SK-N-SH (cell line): ENCODE measurements around the gene SLC15A1. TPM values are rescaled to one million over a fixed set of nuclear protein-coding genes. Genes with fewer than 3 reads are reported as not detected.

Experiments used
- CTCF ChIA-PET: fragments of 300-600, 350-600 bp; formaldehyde crosslinking; extraction: SDS; loops from one replicate; lab custom pipeline; 2021; lab: Yijun Ruan, JAX
- POLR2A ChIA-PET: fragments of 350-600 bp; sonication (Branson Sonifier 250); formaldehyde crosslinking; extraction: SDS; loops from one replicate; lab custom pipeline; 2020; ENCODE audit warnings: antibody characterized with exemption, inconsistent platforms; lab: Yijun Ruan, JAX
- DNase-seq: peaks from one replicate; pipeline ENCODE4 v3.0.0; 2012
- H2AFZ ChIP-seq: fragments of 200-600 bp; sonication (generic); 2 replicates; pipeline ENCODE4 v1.8.1; 2016; ENCODE audit warnings: antibody characterized with exemption, mild to moderate bottlenecking, low read depth
- H3F3A ChIP-seq: fragments of 200-600 bp; sonication (generic); replicated peaks from 2 replicates; pipeline ENCODE3; 2016; ENCODE audit warnings: antibody characterized with exemption, mild to moderate bottlenecking; ENCODE audit not compliant: insufficient read depth
- H3K27ac ChIP-seq, 2 experiments: fragments of 200-500 bp in 1 of 2; fragments of 200-600 bp in 1 of 2; sonication (Bioruptor generic) in 1 of 2; sonication (generic), shearing (Covaris generic) in 1 of 2; 2 replicates each; pipeline versions ENCODE4 v1.5.1 to v1.6.1; 2014 to 2016; ENCODE audit warnings: low read depth in 2 of 2, inconsistent platforms in 1 of 2, low read length in 1 of 2, mild to moderate bottlenecking in 1 of 2, mixed read lengths in 1 of 2
- H3K27me3 ChIP-seq: fragments of 200-600 bp; sonication (generic), shearing (Covaris generic); 2 replicates; pipeline ENCODE4 v1.6.1; 2016; ENCODE audit warnings: mixed run types; ENCODE audit not compliant: insufficient read depth
- H3K36me3 ChIP-seq, 2 experiments: fragments of 200-500 bp in 1 of 2; fragments of 200-600 bp in 1 of 2; sonication (Bioruptor generic) in 1 of 2; sonication (generic) in 1 of 2; replicated peaks in 1 of 2; 2 replicates each; pipeline versions ENCODE3 to v1.5.1; 2014 to 2016; ENCODE audit warnings: low read length in 1 of 2, mild to moderate bottlenecking in 1 of 2; ENCODE audit not compliant: insufficient read depth in 2 of 2, control insufficient read depth in 1 of 2
- H3K4me1 ChIP-seq, 2 experiments: fragments of 200-500 bp in 1 of 2; fragments of 200-600 bp in 1 of 2; sonication (Bioruptor generic) in 1 of 2; sonication (generic), shearing (Covaris generic) in 1 of 2; 2 replicates each; pipeline versions ENCODE4 v1.5.1 to v1.6.1; 2014 to 2016; ENCODE audit warnings: low read depth in 1 of 2, low read length in 1 of 2, mixed run types in 1 of 2; ENCODE audit not compliant: insufficient read depth in 2 of 2, control insufficient read depth in 1 of 2
- H3K4me2 ChIP-seq: fragments of 200-600 bp; sonication (generic), shearing (Covaris generic); 2 replicates; pipeline ENCODE4 v1.6.1; 2017; ENCODE audit warnings: mixed run types
- H3K4me3 ChIP-seq, 2 experiments: fragments of 200-500 bp in 1 of 2; fragments of 200-600 bp in 1 of 2; sonication (Bioruptor generic) in 1 of 2; sonication (generic), shearing (Covaris generic) in 1 of 2; 2 replicates each; pipeline versions ENCODE4 v1.5.1 to v1.8.1; 2014 to 2016; ENCODE audit warnings: low read depth in 2 of 2, inconsistent platforms in 1 of 2, low read length in 1 of 2, mild to moderate bottlenecking in 1 of 2, mixed read lengths in 1 of 2, moderate library complexity in 1 of 2
- H3K79me2 ChIP-seq: fragments of 200-600 bp; sonication (generic); 2 replicates; pipeline ENCODE4 v1.8.1; 2017; ENCODE audit warnings: mild to moderate bottlenecking; ENCODE audit not compliant: insufficient read depth
- H3K9ac ChIP-seq: fragments of 200-600 bp; sonication (generic); 2 replicates; pipeline ENCODE4 v1.6.1; 2017; ENCODE audit warnings: mixed run types
- H3K9me2 ChIP-seq: fragments of 200-600 bp; sonication (generic); 2 replicates; pipeline ENCODE4 v1.6.1; 2017; ENCODE audit warnings: mixed run types
- H3K9me3 ChIP-seq: fragments of 200-600 bp; sonication (generic); 2 replicates; pipeline ENCODE4 v1.6.1; 2017; ENCODE audit warnings: mixed run types, mild to moderate bottlenecking, moderate library complexity
- H4K20me1 ChIP-seq: fragments of 200-600 bp; sonication (generic); 2 replicates; pipeline ENCODE4 v1.6.1; 2017; ENCODE audit warnings: mild to moderate bottlenecking, mixed run types; ENCODE audit not compliant: insufficient read depth
- CHD2 ChIP-seq: fragments of 150-350 bp; IDR thresholded peaks from 2 replicates; pipeline ENCODE4 v1.6.1; 2018; ENCODE audit warnings: low read length; ENCODE audit not compliant: partially characterized antibody
- EP300 ChIP-seq, 2 experiments: IDR thresholded peaks; 2 replicates each; pipeline versions ENCODE4 v1.4.0 to v1.6.1; 2012; ENCODE audit warnings: borderline replicate concordance in 1 of 2, low read depth in 1 of 2, low read length in 1 of 2
- FOSL2 ChIP-seq: IDR thresholded peaks from 2 replicates; pipeline ENCODE4 v1.4.0; 2012; ENCODE audit warnings: low read depth, mild to moderate bottlenecking, moderate library complexity, borderline replicate concordance
- FOXJ3 ChIP-seq: sonication (generic); formaldehyde crosslinking; IDR thresholded peaks from 2 replicates; pipeline ENCODE4 v1.5.1; 2020; ENCODE audit warnings: mild to moderate bottlenecking, missing genetic modification reagents
- FOXM1 ChIP-seq: IDR thresholded peaks from 2 replicates; pipeline ENCODE4 v1.4.0; 2012; ENCODE audit warnings: low read depth, mild to moderate bottlenecking
- GABPA ChIP-seq: IDR thresholded peaks from 2 replicates; pipeline ENCODE4 v1.4.0; 2012; ENCODE audit warnings: low read depth, mild to moderate bottlenecking
- IRF3 ChIP-seq: fragments of 150-350 bp; IDR thresholded peaks from 2 replicates; pipeline ENCODE4 v1.6.1; 2016; ENCODE audit warnings: mild to moderate bottlenecking, low read depth, low read length
- MAX ChIP-seq: IDR thresholded peaks from 2 replicates; pipeline ENCODE4 v1.4.0; 2012; ENCODE audit warnings: low read depth
- MEF2A ChIP-seq: IDR thresholded peaks from 2 replicates; pipeline ENCODE4 v1.4.0; 2012; ENCODE audit warnings: low read depth, borderline replicate concordance
- NRF1 ChIP-seq: IDR thresholded peaks from 2 replicates; pipeline ENCODE4 v1.6.1; 2012; ENCODE audit warnings: low read depth, mild to moderate bottlenecking, low read length
- POLR2AphosphoS5 ChIP-seq: IDR thresholded peaks from 2 replicates; pipeline ENCODE4 v1.6.1; 2012; ENCODE audit warnings: low read depth, low read length
- RAD21 ChIP-seq: IDR thresholded peaks from 2 replicates; pipeline ENCODE4 v1.6.1; 2012; ENCODE audit warnings: mild to moderate bottlenecking, low read length
- REST ChIP-seq: IDR thresholded peaks from 2 replicates; pipeline ENCODE4 v1.6.1; 2012; ENCODE audit warnings: mild to moderate bottlenecking, low read depth, low read length, moderate library complexity
- RFX5 ChIP-seq: IDR thresholded peaks from 2 replicates; pipeline ENCODE4 v1.6.1; 2012; ENCODE audit warnings: mild to moderate bottlenecking, improper control_type of control experiment, low read length
- RXRA ChIP-seq: IDR thresholded peaks from 2 replicates; pipeline ENCODE4 v1.4.0; 2012; ENCODE audit warnings: low read depth, mild to moderate bottlenecking, borderline replicate concordance
- SIN3A ChIP-seq: IDR thresholded peaks from 2 replicates; pipeline ENCODE4 v1.6.1; 2012; ENCODE audit warnings: low read depth, mild to moderate bottlenecking, low read length, moderate library complexity, borderline replicate concordance
- SMC3 ChIP-seq: IDR thresholded peaks from 2 replicates; pipeline ENCODE4 v1.6.1; 2012; ENCODE audit warnings: low read depth, low read length, improper control_type of control experiment
- USF2 ChIP-seq: fragments of 150-350 bp; IDR thresholded peaks from 2 replicates; pipeline ENCODE4 v1.6.1; 2017; ENCODE audit warnings: antibody characterized with exemption, low read length, low read depth, borderline replicate concordance
- YY1 ChIP-seq: IDR thresholded peaks from 2 replicates; pipeline ENCODE4 v1.4.0; 2012; ENCODE audit warnings: low read depth, mild to moderate bottlenecking
- ZBTB33 ChIP-seq: IDR thresholded peaks from 2 replicates; pipeline ENCODE4 v1.4.0; 2012; ENCODE audit warnings: low read depth, borderline replicate concordance
- WGBS: methylation state at CpG from one replicate; pipeline ENCODE4 v1.1.6; 2017; ENCODE audit warnings: low lambda C conversion rate; 5-methylcytosine and 5-hydroxymethylcytosine counted together
- polyA plus RNA-seq, 3 experiments: library from polyadenylated mRNA; depleted of rRNA; stranded (reverse); fragments of >200 nt; gene quantifications; 2 replicates each; pipeline ENCODE4 v1.2.3, GENCODE V29; 2012

The SLC15A1 gene
- polyA plus RNA-seq, 1 of the 3 experiments (the other 2 are of a cell fraction), result not detected

- H3K4me1 ChIP-seq, result no peaks in the 10 kb centered on the region
- no peak overlapping the region for H3K4me2 ChIP-seq
- no peaks in the 10 kb centered on the region for H3K36me3 ChIP-seq
- ChIA-PET POLR2A (no interaction called here), CTCF (no interaction called here)
- H2AFZ ChIP-seq, result no peak overlapping the region
- H4K20me1 ChIP-seq, result no peaks in the 10 kb centered on the region
- no peak overlapping the region for H3K4me3 ChIP-seq
- WGBS, result 46% methylated on average over 4 of the region's 5 CpGs
- no peaks in the 10 kb centered on the region for H3K79me2 ChIP-seq
- no peak overlapping the region for H3K9ac ChIP-seq
- no peaks in the 10 kb centered on the region for H3F3A ChIP-seq
- no peak overlapping the region for H3K27ac ChIP-seq
- no peaks in the 10 kb centered on the region for H3K27me3 ChIP-seq
- TF ChIP-seq YY1, result no peak
- no peak for TF ChIP-seq CHD2
- no peak for TF ChIP-seq SIN3A
- TF ChIP-seq MAX, result no peak
- TF ChIP-seq ZBTB33, result no peak
- TF ChIP-seq NRF1, result no peak
- no peak for TF ChIP-seq FOXJ3 (CRISPR knock-in tag)
- TF ChIP-seq FOSL2, result no peak
- no peak for TF ChIP-seq EP300 (IDR thresholded peaks at IDR 0.05; ENCODE audit: borderline replicate concordance in 1 of 2, low read depth in 1 of 2, low read length in 1 of 2)
- no peak for TF ChIP-seq RAD21
- no peak for TF ChIP-seq RXRA
- TF ChIP-seq FOXM1, result no peak
- TF ChIP-seq MEF2A, result no peak
- no peak for TF ChIP-seq IRF3
- no peak for TF ChIP-seq POLR2AphosphoS5
- no peak for TF ChIP-seq SMC3
- no peak for TF ChIP-seq REST
- no peak for TF ChIP-seq GABPA
- TF ChIP-seq RFX5, result no peak
- TF ChIP-seq USF2, result no peak
- DNase-seq, result no peak
- no peaks in the 10 kb centered on the region for H3K9me2 ChIP-seq
- H3K9me3 ChIP-seq, result no peaks in the 10 kb centered on the region
Observed at GRCh38 chr13:98782654-98783053, 30.2 kb upstream of the SLC15A1 start.
